NCI-H345 treated with DMSO at 0.1 percent for 48 hours (cell line): ENCODE results near the gene F7.

Experiments
- DNase-seq: peaks from one replicate; lab custom pipeline; 2025; ENCODE audit not compliant: unreplicated experiment; lab: John Stamatoyannopoulos, UW

Gene F7

DNA sequence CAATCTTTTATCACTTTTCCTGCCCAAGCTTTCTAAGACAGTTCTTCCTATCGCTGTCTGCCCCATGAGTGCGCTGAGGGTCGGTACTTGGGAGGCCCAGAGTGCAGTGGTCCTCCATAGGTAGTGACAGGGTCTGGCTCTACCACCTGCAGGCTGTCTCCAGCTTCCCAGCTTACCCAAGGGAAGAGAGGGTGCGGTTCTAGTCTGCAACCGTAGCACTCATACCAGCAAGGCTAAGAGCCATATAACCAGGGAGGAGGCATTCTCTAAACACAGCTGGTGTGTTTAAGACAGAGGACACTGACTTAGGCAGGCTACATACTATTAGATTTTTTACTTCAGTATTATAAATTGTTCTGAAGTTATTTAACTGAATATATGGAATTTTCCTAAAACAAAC, 61.1 kb downstream of the F7 start:
- DNase-seq: no peak

DNA sequence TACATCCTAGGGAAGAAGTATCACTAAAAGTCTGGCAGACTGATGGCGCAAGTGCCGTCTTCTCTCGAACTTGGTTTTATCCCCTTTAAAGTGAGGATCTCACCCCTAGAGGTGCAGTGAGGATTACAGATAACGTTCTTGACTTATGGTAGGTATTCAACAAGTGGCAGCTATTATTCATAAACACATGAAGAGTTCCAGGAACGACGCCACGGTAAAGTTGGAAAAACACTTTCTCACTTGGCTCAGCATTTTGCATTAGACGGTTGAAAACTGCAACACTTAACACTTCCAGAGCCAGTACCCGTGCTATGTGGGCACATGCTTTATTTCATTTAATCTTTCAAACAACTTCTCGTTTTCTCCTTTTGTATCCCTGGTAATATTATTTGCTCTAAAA, 61.6 kb downstream of the F7 start:
- no peak for DNase-seq

DNA sequence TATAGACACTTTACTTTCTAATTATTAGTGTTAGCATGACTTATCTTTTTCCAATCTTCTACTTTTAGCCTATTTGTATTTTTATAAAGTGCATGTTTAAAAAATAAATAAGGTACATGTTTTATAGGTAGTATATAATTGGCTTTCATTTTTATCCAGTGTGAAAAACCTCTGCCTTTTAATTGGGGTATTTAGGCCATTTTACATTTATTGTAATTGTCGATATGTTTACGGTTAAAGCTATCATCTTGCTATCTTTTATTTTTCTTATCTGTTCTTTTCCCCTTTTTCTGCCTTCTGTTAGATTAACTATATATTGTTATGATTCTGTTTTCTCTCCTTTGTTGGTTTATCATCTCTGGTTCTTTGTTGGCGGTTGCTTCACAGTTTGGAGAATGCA, 62.0 kb downstream of the F7 start:
- DNase-seq: no peak

DNA sequence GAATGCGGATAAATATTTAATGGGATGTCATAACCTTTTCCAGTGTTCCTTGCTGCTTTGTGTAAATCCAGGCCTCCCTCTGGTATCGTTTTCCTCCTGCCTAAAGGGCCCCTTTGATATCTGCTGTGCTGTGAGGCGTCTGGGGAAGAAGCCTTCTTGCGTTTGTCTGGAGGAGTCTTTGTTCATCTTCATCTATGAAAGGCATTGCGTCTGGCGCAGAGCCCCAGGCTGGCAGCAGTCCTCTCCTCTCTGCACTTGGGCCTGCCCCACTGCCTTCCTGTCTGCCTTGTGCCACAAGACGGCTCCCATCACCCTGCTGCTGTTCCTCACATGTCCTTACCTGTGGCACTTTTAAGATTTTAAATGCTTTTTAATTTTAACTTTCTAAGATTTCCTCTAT, 62.6 kb downstream of the F7 start:
- DNase-seq: no peak

DNA sequence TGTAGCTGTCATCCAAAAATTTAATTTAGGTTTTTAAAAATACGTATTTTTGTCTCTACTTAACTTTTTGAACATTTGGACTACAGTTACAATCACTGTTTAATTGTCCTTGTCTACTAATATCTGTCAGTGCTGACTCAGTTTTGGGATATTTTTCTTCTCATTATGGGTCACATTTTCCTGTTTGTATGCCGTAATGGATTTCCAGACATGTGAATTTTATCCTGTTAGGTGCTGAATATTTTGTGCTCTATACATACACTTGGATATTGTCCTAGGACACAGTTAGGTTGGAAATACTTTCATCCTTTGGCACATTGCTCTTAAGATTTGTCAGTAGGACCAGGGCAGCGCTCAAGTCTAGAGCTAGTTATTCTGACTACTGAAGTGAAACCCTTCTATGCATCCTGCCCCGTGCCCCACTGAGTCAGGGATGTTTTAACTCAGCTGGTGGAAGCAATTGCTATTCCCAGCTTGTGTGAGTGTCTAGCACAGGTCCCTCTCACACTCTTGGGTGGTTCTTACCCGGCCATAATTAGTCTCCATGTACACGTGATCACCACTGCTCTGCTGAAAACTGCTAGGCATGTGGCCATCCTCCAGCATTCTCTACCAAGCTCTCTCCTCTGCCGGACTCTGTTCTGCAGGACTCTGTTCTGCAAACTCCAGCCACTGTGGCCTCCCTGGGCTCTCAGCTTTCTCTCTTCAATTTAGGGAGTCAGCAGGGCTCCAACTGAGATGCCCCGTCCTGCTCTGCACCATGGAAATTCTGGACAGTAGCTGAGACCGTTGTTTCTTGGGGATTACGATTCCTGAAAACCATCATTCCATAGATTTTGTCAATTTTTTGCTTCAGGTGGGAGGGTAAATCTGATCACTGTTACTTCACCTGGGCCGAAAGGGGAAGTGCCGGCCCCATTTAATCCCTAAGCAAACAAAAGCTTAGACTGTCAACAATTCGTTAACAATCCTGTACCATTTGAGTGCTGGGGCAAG, 64.0 kb downstream of the F7 start:
- DNase-seq: peak; percentile 17
